ENCODE results near the gene ATL1.

ATL1 gene

GRCh38 chr14:50559990-50560930 lies at the start of gene ATL1:
ATL1 (plus strand) TSS chr14:50560145; CDS start chr14:50560266, 121 bp downstream.
- no peak for TF ChIP-seq CTCF (IDR thresholded peaks at IDR 0.05; ENCODE audit: control extremely low read depth, extremely low read depth, low read depth, missing control alignments)
- POLR2A ChIA-PET: no interaction called here
- CTCF ChIA-PET: interaction anchor here (0.9 to 1.4 kb wide), 4 partner anchors 16 to 214 kb away, joined by 3 to 5 read pairs (median 4); no protein-coding TSS in a partner anchor
- peak; percentile 64 for DNase-seq (ENCODE audit: extremely low spot score)

- CTCF ChIA-PET: no interaction called here
- DNase-seq (ENCODE audit: extremely low spot score): no peak
- TF ChIP-seq CTCF (IDR thresholded peaks at IDR 0.05; ENCODE audit: control extremely low read depth, extremely low read depth, low read depth, missing control alignments): no peak
- POLR2A ChIA-PET: no interaction called here
Measured at GRCh38 chr14:50510157-50510556, 49.8 kb upstream of the ATL1 start.

GRCh38 chr14:50512463-50512862 lies 47.5 kb upstream of the ATL1 start:
- ChIA-PET POLR2A (no interaction called here), CTCF (no interaction called here)
- no peak for TF ChIP-seq CTCF (IDR thresholded peaks at IDR 0.05; ENCODE audit: control extremely low read depth, extremely low read depth, low read depth, missing control alignments)
- no peak for DNase-seq (ENCODE audit: extremely low spot score)

GRCh38 chr14:50516091-50516490 lies 43.9 kb upstream of the ATL1 start:
- TF ChIP-seq CTCF (IDR thresholded peaks at IDR 0.05; ENCODE audit: control extremely low read depth, extremely low read depth, low read depth, missing control alignments): no peak
- CTCF ChIA-PET: interaction anchor here (1.5 kb wide), 1 partner anchor 195 kb away, joined by 4 read pairs; no protein-coding TSS in a partner anchor

GRCh38 chr14:50520947-50521815 lies 38.8 kb upstream of the ATL1 start:
- TF ChIP-seq CTCF (IDR thresholded peaks at IDR 0.05; ENCODE audit: control extremely low read depth, extremely low read depth, low read depth, missing control alignments): no peak
- CTCF ChIA-PET: interaction anchor here (1.2 to 1.8 kb wide), 4 partner anchors 10 to 242 kb away, joined by 3 to 11 read pairs (median 6); partner anchors contain the start of gene MAP4K5
- peak; percentile 40 for DNase-seq (ENCODE audit: extremely low spot score)
- POLR2A ChIA-PET: no interaction called here

More at GRCh38 chr14:50516091-50516490, 43.9 kb upstream of the ATL1 start:
- no peak for DNase-seq (ENCODE audit: extremely low spot score)
- POLR2A ChIA-PET: no interaction called here

GRCh38 chr14:50521912-50522341 lies 38.0 kb upstream of the ATL1 start:
- no peak for TF ChIP-seq CTCF (IDR thresholded peaks at IDR 0.05; ENCODE audit: control extremely low read depth, extremely low read depth, low read depth, missing control alignments)
- POLR2A ChIA-PET: no interaction called here
- peak; percentile 45 for DNase-seq (ENCODE audit: extremely low spot score)
- CTCF ChIA-PET: interaction anchor here (1.1 to 1.8 kb wide), 3 partner anchors 10 to 201 kb away, joined by 4 to 11 read pairs (median 7); partner anchors contain the start of gene MAP4K5

Measured in GM10248 (cell line).